ENCODE measurements around the gene ECT2L. TPM values are rescaled to one million over a fixed set of nuclear protein-coding genes. Genes with fewer than 3 reads are reported as not detected.

The ECT2L gene
- total and polyA plus RNA-seq, 4 donors = under 0.01 to 0.32 TPM; not detected in 2

DNA sequence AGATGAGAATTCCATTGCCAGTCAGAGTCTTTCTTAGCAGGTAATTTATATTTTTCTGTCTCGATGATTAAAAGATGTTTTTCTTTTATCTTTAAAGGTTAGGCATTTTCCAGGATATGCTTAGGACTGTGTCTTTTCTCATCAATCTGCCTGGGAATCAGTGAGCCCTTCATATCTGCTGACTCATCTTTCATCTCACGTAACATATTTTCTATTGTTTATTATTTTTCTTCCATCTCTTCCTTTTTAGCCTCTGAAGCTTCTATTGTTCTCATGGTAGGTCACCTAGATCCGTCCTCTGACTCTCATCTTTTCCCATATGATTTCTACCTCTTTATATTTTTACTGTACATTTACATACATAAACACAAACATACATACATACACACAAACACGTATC is 13.6 kb upstream of the ECT2L start:
- Histone ChIP-seq H3K27me3 (ENCODE audit: control insufficient read depth in 4 of 4, insufficient read depth in 4 of 4, low read length in 3 of 4) (no peaks in the 10 kb centered on the region), H3K4me1 (ENCODE audit: control insufficient read depth in 4 of 4, insufficient read depth in 4 of 4, low read length in 3 of 4) (no peaks in the 10 kb centered on the region), H3K27ac (ENCODE audit: low read depth in 1 of 2, low read length in 2 of 2) (no peak overlapping the region), H3K9ac (ENCODE audit: low read depth in 1 of 2, low read length in 2 of 2) (no peak overlapping the region), H3K36me3 (ENCODE audit: control insufficient read depth in 4 of 4, insufficient read depth in 3 of 4, low read depth in 1 of 4, low read length in 3 of 4) (peaks cover 1 to 31% (median 18%) of the 10 kb centered on the region in 4 donors), H3K4me3 (ENCODE audit: low read depth in 1 of 3, low read length in 3 of 3) (no peak overlapping the region), H3K9me3 (ENCODE audit: control insufficient read depth in 4 of 4, low read length in 3 of 4) (no peaks in the 10 kb centered on the region)
- DNase-seq (ENCODE audit: low spot score) = no peak
- TF ChIP-seq YY1 (IDR thresholded peaks at IDR 0.05) (no peak), FOXA1 (IDR thresholded peaks at IDR 0.05) (no peak), RXRA (IDR thresholded peaks at IDR 0.05) (no peak), HNF4A (conservative IDR thresholded peaks at IDR 0.05) (no peak), NR2F2 (IDR thresholded peaks at IDR 0.05) (no peak), GABPA (IDR thresholded peaks at IDR 0.05 in 1 of 2, conservative IDR thresholded peaks at IDR 0.05 in 1 of 2) (no peak), FOXA2 (IDR thresholded peaks at IDR 0.05) (no peak), SP1 (IDR thresholded peaks at IDR 0.05) (no peak), HNF4G (IDR thresholded peaks at IDR 0.05) (no peak)
- TF ChIP-seq, protein P1, sequence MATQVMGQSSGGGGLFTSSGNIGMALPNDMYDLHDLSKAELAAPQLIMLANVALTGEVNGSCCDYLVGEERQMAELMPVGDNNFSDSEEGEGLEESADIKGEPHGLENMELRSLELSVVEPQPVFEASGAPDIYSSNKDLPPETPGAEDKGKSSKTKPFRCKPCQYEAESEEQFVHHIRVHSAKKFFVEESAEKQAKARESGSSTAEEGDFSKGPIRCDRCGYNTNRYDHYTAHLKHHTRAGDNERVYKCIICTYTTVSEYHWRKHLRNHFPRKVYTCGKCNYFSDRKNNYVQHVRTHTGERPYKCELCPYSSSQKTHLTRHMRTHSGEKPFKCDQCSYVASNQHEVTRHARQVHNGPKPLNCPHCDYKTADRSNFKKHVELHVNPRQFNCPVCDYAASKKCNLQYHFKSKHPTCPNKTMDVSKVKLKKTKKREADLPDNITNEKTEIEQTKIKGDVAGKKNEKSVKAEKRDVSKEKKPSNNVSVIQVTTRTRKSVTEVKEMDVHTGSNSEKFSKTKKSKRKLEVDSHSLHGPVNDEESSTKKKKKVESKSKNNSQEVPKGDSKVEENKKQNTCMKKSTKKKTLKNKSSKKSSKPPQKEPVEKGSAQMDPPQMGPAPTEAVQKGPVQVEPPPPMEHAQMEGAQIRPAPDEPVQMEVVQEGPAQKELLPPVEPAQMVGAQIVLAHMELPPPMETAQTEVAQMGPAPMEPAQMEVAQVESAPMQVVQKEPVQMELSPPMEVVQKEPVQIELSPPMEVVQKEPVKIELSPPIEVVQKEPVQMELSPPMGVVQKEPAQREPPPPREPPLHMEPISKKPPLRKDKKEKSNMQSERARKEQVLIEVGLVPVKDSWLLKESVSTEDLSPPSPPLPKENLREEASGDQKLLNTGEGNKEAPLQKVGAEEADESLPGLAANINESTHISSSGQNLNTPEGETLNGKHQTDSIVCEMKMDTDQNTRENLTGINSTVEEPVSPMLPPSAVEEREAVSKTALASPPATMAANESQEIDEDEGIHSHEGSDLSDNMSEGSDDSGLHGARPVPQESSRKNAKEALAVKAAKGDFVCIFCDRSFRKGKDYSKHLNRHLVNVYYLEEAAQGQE (IDR thresholded peaks at IDR 0.05) = no peak
- TF ChIP-seq, protein P2, sequence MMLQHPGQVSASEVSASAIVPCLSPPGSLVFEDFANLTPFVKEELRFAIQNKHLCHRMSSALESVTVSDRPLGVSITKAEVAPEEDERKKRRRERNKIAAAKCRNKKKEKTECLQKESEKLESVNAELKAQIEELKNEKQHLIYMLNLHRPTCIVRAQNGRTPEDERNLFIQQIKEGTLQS (IDR thresholded peaks at IDR 0.05) = no peak
- TF ChIP-seq, protein P3, sequence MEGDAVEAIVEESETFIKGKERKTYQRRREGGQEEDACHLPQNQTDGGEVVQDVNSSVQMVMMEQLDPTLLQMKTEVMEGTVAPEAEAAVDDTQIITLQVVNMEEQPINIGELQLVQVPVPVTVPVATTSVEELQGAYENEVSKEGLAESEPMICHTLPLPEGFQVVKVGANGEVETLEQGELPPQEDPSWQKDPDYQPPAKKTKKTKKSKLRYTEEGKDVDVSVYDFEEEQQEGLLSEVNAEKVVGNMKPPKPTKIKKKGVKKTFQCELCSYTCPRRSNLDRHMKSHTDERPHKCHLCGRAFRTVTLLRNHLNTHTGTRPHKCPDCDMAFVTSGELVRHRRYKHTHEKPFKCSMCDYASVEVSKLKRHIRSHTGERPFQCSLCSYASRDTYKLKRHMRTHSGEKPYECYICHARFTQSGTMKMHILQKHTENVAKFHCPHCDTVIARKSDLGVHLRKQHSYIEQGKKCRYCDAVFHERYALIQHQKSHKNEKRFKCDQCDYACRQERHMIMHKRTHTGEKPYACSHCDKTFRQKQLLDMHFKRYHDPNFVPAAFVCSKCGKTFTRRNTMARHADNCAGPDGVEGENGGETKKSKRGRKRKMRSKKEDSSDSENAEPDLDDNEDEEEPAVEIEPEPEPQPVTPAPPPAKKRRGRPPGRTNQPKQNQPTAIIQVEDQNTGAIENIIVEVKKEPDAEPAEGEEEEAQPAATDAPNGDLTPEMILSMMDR (IDR thresholded peaks at IDR 0.05; ENCODE audit: low read depth, low read length, missing input control) = no peak
- 89% methylated on average over 4 of the region's 4 CpGs for WGBS

DNA sequence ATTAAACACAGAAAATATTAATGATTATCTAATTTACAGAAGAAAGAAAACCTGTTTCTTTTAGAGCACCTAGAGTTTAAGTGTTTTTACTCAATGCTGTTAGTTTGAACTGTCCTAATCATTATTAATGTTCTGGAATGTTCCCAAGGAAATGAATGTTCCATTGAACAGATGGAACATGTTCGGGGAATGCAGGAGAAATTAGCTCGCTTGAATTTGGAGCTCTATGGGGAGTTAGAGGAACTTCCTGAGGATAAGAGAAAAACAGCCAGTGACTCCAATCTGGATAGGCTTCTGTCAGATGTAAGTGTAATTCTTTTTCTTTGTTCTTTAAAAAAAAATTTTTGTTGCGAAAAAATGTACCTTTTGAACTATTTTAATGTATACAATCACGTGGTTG is 10.8 kb upstream of the ECT2L start:
- no peaks in the 10 kb centered on the region for H3K4me1 ChIP-seq (ENCODE audit: control insufficient read depth in 4 of 4, insufficient read depth in 4 of 4, low read length in 3 of 4)
- DNase-seq (ENCODE audit: low spot score) = no peak

More for the DNA sequence above, 10.8 kb upstream of the ECT2L start:
- TF ChIP-seq, protein P1 (IDR thresholded peaks at IDR 0.05) = no peak
- no peak for TF ChIP-seq TAF1 (conservative IDR thresholded peaks at IDR 0.05)
- TF ChIP-seq, protein P3 (IDR thresholded peaks at IDR 0.05; ENCODE audit: low read depth, low read length, missing input control) = no peak
- TF ChIP-seq, protein P2 (IDR thresholded peaks at IDR 0.05) = no peak
- TF ChIP-seq, protein P4, sequence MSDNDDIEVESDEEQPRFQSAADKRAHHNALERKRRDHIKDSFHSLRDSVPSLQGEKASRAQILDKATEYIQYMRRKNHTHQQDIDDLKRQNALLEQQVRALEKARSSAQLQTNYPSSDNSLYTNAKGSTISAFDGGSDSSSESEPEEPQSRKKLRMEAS (IDR thresholded peaks at IDR 0.05) = no peak
- TF ChIP-seq FOXA2 (IDR thresholded peaks at IDR 0.05) = no peak
- no peak for TF ChIP-seq RXRA (IDR thresholded peaks at IDR 0.05)
- no peak for TF ChIP-seq YY1 (IDR thresholded peaks at IDR 0.05)
- TF ChIP-seq FOXA1 (IDR thresholded peaks at IDR 0.05) = no peak
- TF ChIP-seq RAD21 (IDR thresholded peaks at IDR 0.05) = no peak
- no peak for TF ChIP-seq HNF4G (IDR thresholded peaks at IDR 0.05)
- TF ChIP-seq GABPA (IDR thresholded peaks at IDR 0.05 in 1 of 2, conservative IDR thresholded peaks at IDR 0.05 in 1 of 2) = no peak
- Histone ChIP-seq H3K9ac (ENCODE audit: low read depth in 1 of 2, low read length in 2 of 2) (no peak overlapping the region), H3K4me3 (ENCODE audit: low read depth in 1 of 3, low read length in 3 of 3) (no peak overlapping the region), H3K9me3 (ENCODE audit: control insufficient read depth in 4 of 4, low read length in 3 of 4) (no peaks in the 10 kb centered on the region), H3K27ac (ENCODE audit: low read depth in 1 of 2, low read length in 2 of 2) (no peak overlapping the region), H3K27me3 (ENCODE audit: control insufficient read depth in 4 of 4, insufficient read depth in 4 of 4, low read length in 3 of 4) (no peaks in the 10 kb centered on the region), H3K36me3 (ENCODE audit: control insufficient read depth in 4 of 4, insufficient read depth in 3 of 4, low read depth in 1 of 4, low read length in 3 of 4) (peaks cover 0 to 29% (median 22%) of the 10 kb centered on the region in 4 donors)
- WGBS = 90% methylated on average over 4 of the region's 4 CpGs
